Mesothelial cell of epicardium (in vitro differentiated cells): ENCODE measurements around the gene ICAM4. TPM values are rescaled to one million over a fixed set of nuclear protein-coding genes. Genes with fewer than 3 reads are reported as not detected.

Source experiments
- DNase-seq, 2 experiments: peaks; one replicate each; pipeline ENCODE4 v3.0.0; 2021; ENCODE audit warnings: low spot score in 2 of 2; ENCODE audit not compliant: unreplicated experiment in 2 of 2
- H3K27ac Mint-ChIP-seq: 2 replicates; pipeline ENCODE4 v1.8.0; 2021; ENCODE audit warnings: mixed read lengths
- H3K27me3 Mint-ChIP-seq: 2 replicates; pipeline ENCODE4 v1.8.0; 2021; ENCODE audit warnings: low read depth, mixed read lengths
- H3K36me3 Mint-ChIP-seq: 2 replicates; pipeline ENCODE4 v1.8.0; 2021; ENCODE audit warnings: mixed read lengths
- H3K4me1 Mint-ChIP-seq: 2 replicates; pipeline ENCODE4 v1.8.0; 2021; ENCODE audit warnings: mixed read lengths
- H3K4me3 Mint-ChIP-seq: 2 replicates; pipeline ENCODE4 v1.8.0; 2021; ENCODE audit warnings: mild to moderate bottlenecking, moderate library complexity, mixed read lengths
- H3K9me3 Mint-ChIP-seq: 2 replicates; pipeline ENCODE4 v1.8.0; 2021; ENCODE audit warnings: mixed read lengths
- CTCF ChIP-seq: fragments of 200-600 bp; sonication (generic); IDR thresholded peaks from one replicate; pipeline ENCODE4 v1.5.0; 2021; ENCODE audit warnings: antibody characterized with exemption; ENCODE audit not compliant: unreplicated experiment
- total RNA-seq: library from RNA; stranded (reverse); gene quantifications from 3 replicates; pipeline ENCODE4 v1.2.1, GENCODE V29; 2021

Gene ICAM4
- total RNA-seq, 1 donor from 2014 or later, result 2.6 TPM

GRCh38 chr19:10245189-10245939 is 41.4 kb upstream of the ICAM4 start:
- Mint-ChIP-seq H3K36me3 (no peaks in the 10 kb centered on the region), H3K27me3 (no peaks in the 10 kb centered on the region), H3K9me3 (no peaks in the 10 kb centered on the region), H3K4me1 (no peaks in the 10 kb centered on the region), H3K4me3 (no peak overlapping the region), H3K27ac (no peak overlapping the region)
- TF ChIP-seq CTCF, result no peak
- DNase-seq, result no peak

DNA sequence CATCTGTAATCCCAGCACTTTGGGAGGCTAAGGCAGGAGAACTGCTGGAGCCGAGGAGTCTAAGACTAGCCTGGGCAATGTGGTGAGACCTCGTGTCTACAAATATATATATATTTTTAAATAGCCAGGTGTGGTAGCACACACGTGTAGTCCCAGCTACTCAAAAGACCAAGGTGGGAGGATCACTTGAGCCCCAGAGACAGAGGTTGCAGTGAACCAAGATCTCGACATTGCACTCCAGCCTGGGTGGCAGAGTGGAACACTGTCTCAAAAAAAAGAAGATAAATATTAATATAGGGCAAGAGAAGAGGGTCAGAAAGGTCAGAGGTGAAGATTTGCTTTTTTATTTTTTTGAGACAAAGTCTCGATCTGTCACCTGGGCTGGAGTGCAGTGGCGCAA is 40.2 kb upstream of the ICAM4 start:
- Mint-ChIP-seq H3K27ac (no peak overlapping the region), H3K27me3 (no peaks in the 10 kb centered on the region), H3K9me3 (no peaks in the 10 kb centered on the region), H3K4me3 (no peak overlapping the region), H3K4me1 (peaks cover under 1% of the 10 kb centered on the region), H3K36me3 (no peaks in the 10 kb centered on the region)
- no peak for DNase-seq
- TF ChIP-seq CTCF, result no peak

DNA sequence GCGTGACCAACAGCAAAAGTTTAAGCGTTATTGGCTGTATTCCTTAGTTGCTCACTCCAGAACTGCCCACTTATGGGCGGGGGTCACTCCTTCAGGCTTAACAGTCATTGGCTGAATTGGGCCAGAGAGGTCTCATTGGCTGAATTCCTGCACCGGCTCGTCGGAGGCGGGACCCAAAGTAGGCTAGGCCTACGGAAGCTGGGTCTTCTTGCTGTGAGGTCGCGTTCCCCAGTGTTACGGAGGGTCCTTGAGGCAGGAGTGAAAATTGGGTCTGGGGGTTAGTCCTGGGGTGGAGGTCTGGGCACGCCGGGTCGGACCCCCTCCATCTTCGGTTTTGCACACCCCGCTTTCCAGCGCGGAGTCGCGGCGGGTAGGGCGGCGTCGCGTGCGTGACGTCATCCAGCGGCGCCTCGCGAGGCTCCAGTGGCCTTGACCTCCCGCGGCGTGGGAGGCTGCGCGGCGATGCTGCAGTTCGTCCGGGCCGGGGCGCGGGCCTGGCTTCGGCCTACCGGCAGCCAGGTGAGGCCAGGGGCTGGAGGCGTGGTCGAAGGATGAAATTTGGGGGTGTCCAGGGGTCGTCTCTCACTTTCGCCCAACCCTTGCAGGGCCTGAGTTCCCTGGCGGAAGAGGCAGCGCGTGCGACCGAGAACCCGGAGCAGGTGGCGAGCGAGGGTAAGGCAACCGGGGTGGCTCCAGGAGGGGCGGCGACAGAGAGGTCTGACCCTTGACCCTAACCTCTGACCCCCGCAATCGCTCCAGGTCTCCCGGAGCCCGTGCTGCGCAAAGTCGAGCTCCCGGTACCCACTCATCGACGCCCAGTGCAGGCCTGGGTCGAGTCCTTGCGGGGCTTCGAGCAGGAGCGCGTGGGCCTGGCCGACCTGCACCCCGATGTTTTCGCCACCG is 34.7 kb upstream of the ICAM4 start, which contains the start of gene MRPL4:
Gene MRPL4 (plus strand): TSS at position 423 of the 903 bp plus-strand sequence. CDS start 40 bp downstream, at position 463.
- no peak for TF ChIP-seq CTCF
- Mint-ChIP-seq H3K27ac (peak within 1 kb of the TSS; percentile 98), H3K27me3 (no peaks in the 10 kb centered on the region), H3K36me3 (peaks cover 11% of the 10 kb centered on the region), H3K9me3 (no peaks in the 10 kb centered on the region), H3K4me1 (peaks cover 10% of the 10 kb centered on the region), H3K4me3 (peak within 1 kb of the TSS; percentile 99)
- peak; percentile 90 to 91 for DNase-seq

GRCh38 chr19:10252707-10253106 is 34.0 kb upstream of the ICAM4 start:
- Mint-ChIP-seq H3K4me1 (peaks cover 10% of the 10 kb centered on the region), H3K9me3 (no peaks in the 10 kb centered on the region), H3K27ac (peak overlapping the region; percentile 59), H3K36me3 (peaks cover 18% of the 10 kb centered on the region), H3K27me3 (no peaks in the 10 kb centered on the region), H3K4me3 (peak overlapping the region; percentile 99)
- DNase-seq, result no peak
- no peak for TF ChIP-seq CTCF

DNA sequence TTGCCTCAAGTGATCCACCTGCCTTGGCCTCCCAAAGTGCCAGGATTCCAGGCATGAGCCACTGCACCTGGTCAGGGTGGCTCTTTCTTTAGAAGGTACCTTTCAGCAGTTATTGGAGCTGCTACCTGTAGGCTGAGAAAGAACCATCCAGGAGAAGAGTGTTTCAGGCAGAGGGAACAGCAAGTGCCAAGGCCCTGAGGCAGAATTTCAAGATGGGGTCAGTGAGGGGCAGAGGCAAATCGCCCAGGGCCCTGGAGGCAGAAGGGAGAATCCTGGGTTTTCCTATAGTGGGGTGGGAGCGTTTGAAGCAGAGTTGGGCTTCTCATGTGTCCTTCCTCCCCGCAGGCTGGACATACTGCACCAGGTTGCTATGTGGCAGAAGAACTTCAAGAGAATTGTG is 32.5 kb upstream of the ICAM4 start:
- H3K27me3 Mint-ChIP-seq, result no peaks in the 10 kb centered on the region
- no peak overlapping the region for H3K27ac Mint-ChIP-seq
- no peak for TF ChIP-seq CTCF
- H3K4me1 Mint-ChIP-seq, result peaks cover 10% of the 10 kb centered on the region
- no peak overlapping the region for H3K4me3 Mint-ChIP-seq
- DNase-seq, result no peak
- peaks cover 22% of the 10 kb centered on the region for H3K36me3 Mint-ChIP-seq
- no peaks in the 10 kb centered on the region for H3K9me3 Mint-ChIP-seq
